IPS DF 19.7 (cell line): Measurements from ENCODE around the gene FAR2.
"Not testable (repeated sequence)": the region's sequence is repeated elsewhere in the genome, so short reads cannot be mapped to it uniquely, and the experiment has no call there.

ENCODE experiments used
- DNase-seq: peaks from one replicate; pipeline ENCODE4 v3.0.0-alpha.2; 2013; ENCODE audit warnings: low read depth, low spot score

The FAR2 gene

DNA sequence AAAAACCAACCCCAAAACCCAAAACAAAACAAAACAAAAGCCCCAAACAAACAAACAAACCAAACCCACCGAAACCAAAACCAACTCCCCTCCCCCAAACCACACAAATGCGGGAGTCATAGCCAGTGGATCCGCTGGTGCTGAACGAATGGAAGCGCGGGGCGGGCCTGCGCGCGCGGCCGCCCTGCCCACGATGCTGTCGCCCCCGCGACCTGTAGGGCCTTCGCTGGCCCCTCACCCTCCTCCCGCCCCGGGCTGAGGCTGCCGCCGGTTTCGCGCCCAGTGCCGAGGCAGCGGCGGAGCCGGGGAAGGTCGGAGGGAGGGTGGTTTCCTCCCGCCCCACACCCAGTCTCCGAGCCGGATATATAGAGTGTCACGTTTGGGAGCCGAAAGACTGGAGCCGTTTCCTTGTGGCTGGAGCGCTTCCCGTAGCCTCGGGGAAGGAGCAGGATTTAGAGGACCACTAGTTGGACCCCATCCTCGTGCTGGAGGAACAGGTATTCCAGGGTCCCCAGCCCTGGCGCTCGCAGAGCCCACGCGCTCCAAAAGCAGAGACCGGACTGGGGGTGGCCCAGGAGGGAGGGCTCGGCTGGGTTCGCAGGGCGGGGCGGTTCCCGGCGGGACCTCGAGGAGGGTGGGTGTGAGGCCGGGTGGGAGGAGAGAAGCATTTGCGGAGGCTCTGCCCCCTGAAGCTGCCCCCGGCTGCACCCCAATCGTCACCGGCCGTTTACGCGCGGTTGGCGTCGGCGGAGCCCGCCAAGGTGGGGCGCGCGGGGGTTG is at the start of gene FAR2:
Gene FAR2 (plus strand): TSS at position 368 of the 780 bp plus-strand sequence. CDS start 121,172 bp downstream, outside the sequence.
- DNase-seq, result no peak

DNA sequence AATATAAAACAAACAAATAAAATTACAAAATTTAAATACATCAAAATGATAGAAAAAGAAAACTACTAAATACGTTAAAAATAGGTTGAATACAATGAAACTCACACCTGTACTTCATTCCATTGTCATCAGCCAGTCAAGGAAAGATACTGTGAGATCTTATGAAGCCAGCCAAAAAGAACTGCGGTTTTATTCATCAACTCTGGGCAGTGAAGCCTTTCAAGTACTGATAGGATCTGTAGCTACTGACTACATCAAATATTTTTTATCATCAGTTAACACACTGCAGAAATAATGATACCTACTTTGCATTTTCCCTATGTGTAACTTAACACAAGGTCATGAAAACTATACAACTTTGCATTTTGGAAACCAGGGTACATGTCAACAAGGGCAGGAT is 46.3 kb upstream of the FAR2 start:
- DNase-seq, result no peak

DNA sequence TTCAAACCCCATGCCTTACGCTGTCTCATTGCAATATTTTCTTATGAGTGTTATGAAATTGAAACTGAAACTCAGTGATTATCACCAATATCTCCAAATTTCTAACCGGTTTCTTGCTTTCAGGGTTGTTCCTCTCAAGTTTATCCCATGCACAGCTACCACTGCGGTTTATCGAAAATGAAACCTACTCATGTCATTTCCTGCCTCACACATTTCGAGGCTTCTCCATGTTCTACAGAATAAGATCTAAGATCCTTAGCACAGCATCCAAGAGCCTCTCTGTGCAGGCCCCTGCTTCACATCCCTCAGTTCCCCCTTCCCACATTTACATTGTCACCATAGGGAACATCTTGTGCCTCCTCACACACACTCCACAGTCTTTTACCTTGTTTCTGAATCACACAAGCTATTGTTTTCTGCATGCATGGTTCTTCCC is 45.5 kb upstream of the FAR2 start:
- no peak for DNase-seq

DNA sequence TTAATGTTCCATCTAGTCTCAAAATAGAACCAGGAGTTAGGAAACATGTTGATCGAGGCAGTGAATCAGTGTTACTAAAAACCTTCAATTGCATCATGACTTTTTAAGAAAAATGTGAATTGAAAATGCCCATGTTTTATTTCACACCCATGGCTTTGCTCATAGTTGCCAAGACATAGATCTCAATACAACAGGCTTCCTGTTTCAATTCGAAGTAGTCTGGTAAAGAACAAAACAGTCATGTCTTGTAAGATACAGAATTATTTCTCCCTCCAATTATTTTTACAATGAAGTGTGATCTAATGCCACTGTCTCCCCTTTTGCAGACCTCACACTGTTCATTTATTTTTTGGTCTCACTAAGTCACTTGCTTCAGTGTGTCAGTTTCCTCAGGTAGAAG is 44.6 kb upstream of the FAR2 start:
- no peak for DNase-seq

DNA sequence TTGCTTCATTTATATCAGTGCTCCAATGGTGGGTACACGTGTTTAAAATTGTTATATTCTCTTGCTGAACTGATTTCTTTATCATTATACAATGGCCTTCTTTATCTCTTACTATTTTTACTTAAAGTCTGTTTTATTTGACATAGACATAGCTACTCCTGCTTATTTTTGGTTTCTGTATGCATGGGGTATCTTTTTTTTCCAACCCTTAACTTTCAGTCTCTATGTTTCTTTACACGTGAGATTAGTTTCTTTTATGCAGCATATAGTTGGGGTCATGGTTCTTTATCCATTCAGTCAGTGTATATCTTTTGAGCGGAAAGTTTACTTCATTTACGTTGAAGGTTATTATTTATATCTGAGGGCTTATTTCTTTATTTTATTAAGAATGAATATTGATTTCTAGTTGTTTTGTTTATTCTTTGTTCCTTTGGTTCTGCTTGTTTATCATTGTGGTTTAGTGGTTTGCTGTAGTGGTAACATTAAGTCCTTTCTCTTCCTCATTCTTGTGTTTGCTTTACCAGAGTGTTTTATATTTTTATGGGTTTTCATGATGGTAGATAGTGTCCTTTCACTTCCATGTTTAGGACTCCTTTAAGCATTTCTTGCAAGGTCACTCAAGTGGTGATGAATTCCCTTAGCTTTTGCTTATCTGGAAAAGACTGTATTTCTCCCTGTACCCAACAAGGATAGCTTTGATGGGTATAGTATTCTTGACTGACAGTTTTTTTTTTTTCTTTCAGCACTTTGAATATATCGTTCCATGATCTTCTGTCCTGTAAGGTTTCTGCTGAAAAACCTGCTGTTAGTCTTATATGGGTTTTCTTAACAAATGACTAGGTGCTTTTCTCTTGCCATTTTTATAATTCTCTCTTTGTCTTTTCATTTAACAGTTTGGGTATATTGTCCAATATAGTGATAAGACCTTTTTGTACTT is 38.3 kb upstream of the FAR2 start:
- no peak for DNase-seq

DNA sequence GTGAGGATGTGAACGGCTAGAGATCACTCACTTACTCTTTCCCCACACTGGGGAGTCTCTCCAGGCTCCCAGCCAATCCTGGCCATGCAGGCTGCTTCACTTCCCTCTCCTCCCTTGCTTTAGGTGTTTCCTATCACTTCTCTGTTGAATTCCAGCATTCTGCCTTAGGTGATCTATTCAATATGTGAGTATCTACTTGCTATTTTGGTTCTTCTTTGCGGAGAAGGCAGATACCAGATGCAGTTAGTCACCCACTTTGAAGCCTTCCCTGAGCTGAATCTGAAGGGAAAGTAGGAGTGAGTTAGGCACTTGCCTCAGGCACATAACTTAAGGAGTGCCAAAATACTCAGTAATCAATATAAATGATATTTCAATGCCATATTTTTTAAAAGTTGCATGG is 36.0 kb upstream of the FAR2 start:
- no peak for DNase-seq

DNA sequence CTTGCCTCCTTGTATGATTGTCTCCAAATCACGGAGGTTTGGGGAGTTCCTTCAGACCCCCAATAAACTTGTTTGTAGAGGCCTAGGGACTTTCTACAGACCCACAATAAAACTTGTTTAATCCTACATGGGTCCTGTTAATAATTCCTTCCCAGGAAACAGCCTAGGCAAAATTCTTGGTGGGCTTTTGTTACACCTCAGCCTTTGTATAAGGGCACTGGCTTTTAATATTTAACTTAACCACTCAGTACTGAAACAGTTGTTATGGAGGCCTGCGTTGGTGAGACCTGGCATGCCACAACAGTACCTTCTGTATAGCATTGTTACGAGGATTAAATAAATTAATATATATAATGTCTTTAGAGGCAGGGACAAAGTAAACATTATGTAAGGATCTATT is 32.7 kb upstream of the FAR2 start:
- DNase-seq, result no peak

DNA sequence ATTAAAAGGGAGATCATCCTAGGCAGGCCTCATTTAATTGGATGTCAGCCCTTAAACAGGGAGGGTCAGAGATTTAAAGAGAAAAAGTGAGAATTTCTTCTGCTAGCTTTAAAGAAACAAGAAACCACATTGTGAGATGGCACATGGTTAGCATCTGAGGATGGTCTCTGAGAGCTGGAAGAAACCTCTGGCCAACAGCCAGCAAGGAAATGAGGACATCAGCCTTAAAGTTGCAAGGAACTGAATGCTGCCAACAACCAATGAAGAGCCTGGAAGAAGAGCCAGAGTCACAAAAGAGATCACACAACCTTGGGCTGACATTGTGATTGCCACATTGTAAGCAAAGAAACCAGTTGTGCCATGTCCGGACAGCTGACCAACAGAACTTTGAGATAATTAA is 17.5 kb upstream of the FAR2 start:
- no peak for DNase-seq

DNA sequence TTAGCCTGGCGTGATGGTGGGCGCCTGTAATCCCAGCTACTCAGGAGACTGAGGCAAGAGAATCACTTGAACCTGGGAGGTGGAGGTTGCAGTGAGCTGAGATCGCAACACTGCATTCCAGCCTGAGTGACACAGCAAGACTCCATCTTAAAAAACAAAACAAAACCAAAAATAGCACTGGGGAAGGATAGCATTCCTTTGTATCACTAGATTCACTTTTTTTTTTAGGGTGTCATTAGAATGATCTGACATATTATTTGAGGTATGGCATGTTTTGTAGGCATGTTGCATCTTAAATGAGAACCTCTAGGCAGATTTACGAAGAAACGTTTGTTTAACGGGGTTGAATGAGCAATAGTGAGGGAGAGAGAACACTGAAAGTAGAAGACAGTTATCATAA is 16.8 kb upstream of the FAR2 start:
- DNase-seq, result no peak

DNA sequence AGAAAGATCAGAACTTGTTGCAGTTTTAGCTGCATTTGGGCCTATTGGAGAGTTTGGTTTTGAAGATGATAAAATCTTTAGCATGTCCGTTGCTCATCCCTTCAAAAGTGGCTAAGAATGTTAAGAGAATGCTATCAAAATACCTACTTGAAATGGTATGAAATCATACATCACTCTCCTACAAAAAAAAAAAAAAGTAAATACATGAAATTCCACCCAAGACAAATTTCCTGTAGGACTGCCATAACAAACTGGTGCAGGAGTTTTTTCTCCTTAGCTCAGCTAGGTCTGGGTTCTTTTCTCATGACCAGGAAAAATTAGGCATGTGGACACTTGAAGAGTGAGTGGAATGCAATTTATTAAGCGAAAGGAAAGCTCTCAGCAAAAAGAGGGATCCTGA is 15.9 kb upstream of the FAR2 start:
- DNase-seq, result no peak

DNA sequence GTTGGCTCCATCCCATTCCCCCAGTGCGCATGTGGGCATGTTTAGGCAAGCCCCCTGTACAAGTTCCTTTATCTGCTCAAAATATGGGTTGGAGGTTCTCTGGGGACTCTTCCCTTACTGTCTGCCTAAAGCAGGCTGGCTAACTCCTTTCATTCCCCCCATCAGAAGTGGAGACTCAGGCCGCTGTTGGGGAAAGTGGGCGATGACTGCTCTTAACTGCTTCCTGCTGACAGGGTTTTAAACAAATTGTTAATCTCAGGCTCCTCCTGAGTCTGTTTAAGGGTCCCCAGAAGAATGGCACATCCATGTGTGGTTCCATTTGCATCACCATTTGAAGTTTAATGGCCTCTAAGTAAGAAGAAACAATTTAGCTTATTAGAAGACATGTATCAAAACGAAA is 15.4 kb upstream of the FAR2 start:
- no peak for DNase-seq

DNA sequence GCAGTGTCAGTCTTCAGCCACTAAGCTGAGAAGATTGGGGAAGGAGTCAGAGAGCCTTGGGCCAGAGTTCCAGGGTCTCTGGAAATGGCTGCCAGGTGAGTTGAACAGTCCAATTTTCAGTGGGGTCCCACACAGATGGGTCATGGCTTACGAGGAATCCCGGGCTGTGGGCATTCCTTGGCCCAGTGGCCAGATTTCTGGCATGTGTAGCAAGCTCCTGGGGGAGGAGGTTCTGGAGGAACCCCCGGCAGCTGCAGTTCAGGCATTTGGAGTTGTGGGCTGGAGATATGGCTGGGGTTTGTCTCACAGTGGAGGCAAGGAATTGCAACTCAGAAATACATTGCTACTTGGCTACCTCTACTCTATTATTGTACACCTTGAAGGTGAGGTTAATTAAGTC is 10.8 kb upstream of the FAR2 start:
- not testable (repeated sequence) for DNase-seq

DNA sequence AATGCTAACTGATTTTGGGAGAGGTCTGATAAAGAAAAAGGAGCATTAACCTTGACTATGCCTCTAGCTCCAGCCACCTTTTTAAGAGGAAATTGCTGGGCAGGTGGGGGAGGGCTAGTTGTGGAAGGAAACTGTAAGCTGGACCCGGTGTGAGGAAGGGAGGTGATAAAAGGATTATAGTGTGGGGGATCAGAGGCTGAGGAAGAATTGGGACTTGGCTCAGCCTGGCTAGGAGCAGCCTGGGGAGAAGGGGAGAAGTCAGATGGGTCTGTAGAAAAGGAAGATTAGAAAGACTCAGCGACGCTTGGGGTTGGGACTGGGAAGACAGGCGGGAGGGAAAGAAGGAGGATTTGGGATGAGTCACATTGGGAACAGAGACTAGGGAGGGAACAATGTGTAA is 10.2 kb upstream of the FAR2 start:
- not testable (repeated sequence) for DNase-seq

DNA sequence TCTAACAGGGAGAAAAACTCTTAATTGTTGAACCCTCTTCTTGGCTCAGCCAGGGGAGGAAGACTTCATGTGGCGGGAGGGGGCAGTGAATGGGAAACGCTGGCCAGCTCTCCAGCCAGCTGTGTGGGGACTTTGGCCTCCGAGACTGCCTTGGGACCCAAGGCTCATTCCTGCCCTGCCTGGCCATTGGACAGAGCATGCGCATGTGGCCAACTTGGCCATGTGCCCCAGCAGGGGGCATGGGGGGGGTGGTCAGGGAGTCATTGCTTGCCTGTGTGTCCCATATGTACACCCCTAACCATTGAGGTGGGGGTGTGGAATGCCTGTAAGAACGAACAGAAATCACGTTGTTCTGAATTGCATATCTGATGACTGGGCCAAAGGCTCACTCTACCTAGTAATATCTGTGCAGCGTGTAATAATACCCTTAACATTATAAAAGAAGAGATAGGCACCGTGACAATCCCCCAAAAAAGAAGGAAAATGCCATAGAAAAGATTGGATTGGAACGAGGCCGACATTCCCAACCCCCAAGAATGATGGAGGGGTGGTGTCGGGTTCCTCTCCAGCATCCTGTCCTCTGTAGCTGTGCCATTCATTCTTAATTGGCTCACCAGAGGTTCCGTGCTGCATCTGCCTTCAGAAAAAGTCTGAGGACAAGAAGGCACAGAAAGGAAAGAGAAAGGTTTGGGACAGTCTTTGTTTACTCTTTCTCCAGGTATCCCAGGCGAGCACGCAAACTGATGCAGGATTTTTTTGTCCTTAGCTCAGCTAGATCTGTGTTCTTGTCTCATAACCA is 3.5 kb upstream of the FAR2 start:
- DNase-seq, result no peak

DNA sequence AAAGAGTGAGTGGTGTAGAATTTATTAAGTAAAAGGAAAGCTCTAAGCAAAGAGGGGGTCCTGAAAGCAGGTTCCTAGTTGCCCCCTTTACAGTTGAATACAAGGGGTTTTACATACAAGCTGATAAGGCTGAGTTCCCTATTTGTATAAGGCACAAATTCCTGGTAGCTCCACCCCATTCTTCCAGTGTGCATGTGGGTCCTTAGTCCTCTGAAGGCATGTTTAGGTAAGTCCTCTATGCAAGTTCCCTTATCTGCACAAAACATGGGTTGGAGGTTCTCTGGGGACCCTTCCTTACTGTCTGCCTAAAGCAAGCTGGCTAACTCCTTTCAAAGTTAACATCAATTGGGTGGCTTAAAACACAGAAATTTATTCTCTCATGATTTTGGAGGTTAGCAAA is 2.9 kb upstream of the FAR2 start:
- DNase-seq, result no peak

DNA sequence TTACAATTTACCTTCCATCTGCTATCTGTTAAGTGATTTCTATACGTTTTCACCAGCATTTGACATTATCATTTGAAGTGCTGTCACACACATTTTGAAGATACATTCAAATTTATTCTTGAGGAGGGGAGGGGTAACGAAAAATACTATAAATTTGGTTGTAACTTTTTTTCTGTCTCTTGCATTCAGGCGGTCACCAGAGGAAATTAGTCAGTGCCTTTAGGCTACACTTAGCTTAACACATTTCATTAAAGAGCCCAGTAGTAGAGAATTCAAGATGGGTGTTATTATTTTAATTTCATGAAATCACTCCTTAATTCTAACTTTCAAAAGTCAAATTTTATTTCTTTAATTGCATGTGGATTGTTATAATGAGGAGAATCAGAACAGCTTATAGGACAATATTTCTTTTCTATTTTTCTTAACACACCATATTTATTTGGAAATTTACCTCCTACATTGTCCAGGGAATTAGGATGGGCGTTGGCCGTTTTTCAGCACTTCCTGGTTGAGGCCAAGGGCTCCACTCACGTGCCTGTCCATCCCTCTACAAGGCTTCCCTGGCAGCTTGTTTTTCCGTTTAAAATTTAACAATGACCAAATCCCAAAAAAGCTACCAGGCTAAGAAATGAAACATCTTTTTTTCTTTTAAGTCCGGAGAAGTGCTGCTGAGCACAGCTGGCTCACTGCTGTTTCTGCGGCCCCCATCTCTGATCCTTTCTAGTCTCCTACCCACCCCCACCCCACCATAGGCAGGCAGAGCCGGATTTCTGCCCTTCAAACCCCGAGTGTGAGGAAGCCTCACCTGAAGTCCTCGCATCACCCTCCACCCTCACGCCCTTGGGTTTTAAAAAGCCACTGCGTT is 1.1 kb upstream of the FAR2 start:
- DNase-seq, result no peak

DNA sequence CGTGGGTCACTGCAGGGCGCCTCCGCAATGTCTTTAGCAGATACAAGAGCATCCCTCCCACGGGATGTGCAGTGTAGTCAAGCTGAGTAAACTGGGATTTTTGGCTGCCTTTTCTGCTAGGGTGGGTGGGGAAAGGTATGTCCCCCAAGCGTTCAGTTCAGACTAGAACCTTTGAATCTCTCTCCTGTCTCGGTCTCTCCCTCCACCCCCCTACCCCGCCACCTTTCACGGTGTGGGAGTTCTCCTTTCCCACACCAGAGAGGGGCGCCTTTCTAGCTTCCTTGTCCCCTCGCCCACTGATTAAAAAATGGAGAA is 525 bp upstream of the FAR2 start:
- no peak for DNase-seq

DNA sequence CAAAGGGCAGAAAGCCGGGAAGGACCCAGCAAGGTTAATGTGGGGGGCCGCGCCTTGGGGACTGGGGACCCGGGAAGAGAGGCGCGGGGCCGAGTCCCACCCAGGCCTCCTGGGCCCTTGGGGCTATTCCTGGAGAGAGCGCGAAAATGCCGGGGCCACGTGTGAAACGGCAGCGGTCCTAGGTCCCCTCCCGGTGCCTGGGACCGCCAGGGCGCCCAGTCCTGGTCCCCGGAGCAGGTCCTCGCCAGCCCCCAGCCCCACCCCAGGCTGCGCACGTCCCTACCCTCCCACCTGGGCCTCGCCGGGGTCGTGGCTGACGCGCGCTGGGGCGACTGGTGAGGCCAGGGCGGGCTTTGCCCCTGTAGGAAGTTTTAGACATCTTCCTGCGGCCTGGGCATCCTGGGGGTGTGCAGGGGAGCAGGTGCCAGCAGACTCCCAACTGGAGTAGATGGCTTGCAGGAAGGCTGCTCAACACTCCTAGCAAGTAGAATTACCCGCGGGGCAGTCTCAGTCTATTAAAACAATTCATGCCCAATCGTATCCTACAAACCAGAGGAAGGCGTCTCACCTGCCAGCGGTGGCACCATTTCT is 708 bp downstream of the FAR2 start:
- no peak for DNase-seq

DNA sequence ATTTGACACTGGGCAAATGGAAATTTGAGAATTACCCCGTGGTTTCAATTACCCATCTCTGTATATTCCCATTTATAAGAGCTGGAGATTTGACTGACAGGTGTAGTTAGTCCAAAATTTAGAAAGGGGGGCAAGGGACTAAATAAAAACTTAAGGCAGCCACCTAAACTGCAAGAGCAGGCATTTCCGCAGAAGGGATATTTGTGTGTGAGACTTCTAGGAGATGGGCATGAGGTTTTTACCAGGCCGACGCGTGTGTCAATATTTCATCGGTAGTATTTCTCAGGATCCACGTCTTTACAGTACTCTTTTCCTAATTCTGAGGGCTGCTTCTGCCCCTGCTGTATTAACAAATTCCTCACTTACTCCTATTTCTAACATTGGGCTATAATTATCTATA is 1.4 kb downstream of the FAR2 start:
- no peak for DNase-seq

DNA sequence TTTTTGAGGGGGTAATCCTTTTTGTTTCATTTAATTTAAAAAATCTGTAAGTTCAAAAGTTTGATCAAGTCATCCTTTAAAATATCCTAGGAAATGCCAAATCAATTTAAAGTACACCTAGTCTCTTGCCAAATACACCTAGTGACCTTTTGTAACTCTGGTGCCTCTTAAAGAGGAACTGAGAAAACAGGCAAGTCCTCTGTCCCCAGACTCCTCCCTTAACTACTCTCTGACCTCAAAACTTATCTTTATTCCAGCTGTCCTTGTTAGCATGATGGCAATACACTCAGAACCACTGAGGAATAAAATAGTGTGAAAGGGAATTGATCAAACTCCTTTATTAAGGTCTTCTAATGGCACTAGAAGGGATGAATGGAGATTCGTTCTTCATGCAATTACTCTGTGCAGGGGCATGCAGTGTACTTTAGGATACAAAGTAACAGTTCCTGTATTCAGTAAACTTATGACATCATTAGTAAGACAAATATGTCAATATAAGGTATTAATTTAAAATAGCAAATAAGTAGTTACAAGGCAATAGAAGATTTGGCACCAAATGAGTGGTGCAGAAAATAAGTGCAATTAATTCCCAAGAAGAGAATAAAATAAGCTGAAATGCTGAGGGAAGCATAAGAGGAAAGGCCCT is 3.3 kb downstream of the FAR2 start:
- DNase-seq, result no peak
